Measurements from ENCODE around the gene SPACA5.
"Not testable (repeated sequence)": the region's sequence is repeated elsewhere in the genome, so short reads cannot be mapped to it uniquely, and the experiment has no call there.

SPACA5 gene

GRCh38 chrX:48006688-48007087 is at the start of gene SPACA5:
Gene SPACA5, plus strand, starts transcription at chrX:48006988. Its CDS starts 815 bp downstream, at chrX:48007803.
- in situ Hi-C loops (cut with MboI; ENCODE audit: low sequenced_read_pairs): not testable (repeated sequence)

GRCh38 chrX:47958206-47958605 is 48.6 kb upstream of the SPACA5 start:
- in situ Hi-C loops (cut with MboI; ENCODE audit: low sequenced_read_pairs): not testable (repeated sequence)

GRCh38 chrX:47958761-47959342 is 47.9 kb upstream of the SPACA5 start:
- in situ Hi-C loops (cut with MboI; ENCODE audit: low sequenced_read_pairs): no loop called here

- in situ Hi-C loops (cut with MboI; ENCODE audit: low sequenced_read_pairs): no loop called here
These were observed 46.4 kb upstream of the SPACA5 start for GRCh38 chrX:47960406-47960805.

GRCh38 chrX:47961830-47962229 is 45.0 kb upstream of the SPACA5 start:
- in situ Hi-C loops (cut with MboI; ENCODE audit: low sequenced_read_pairs): not testable (repeated sequence)

- in situ Hi-C loops (cut with MboI; ENCODE audit: low sequenced_read_pairs): not testable (repeated sequence)
These were observed 41.3 kb upstream of the SPACA5 start for GRCh38 chrX:47965526-47965925.

GRCh38 chrX:47973235-47973634 is 33.6 kb upstream of the SPACA5 start:
- in situ Hi-C loops (cut with MboI; ENCODE audit: low sequenced_read_pairs): no loop called here

GRCh38 chrX:47976254-47977151 is 30.3 kb upstream of the SPACA5 start:
- in situ Hi-C loops (cut with MboI; ENCODE audit: low sequenced_read_pairs): no loop called here

GRCh38 chrX:47991263-47992094 is 15.3 kb upstream of the SPACA5 start:
- in situ Hi-C loops (cut with MboI; ENCODE audit: low sequenced_read_pairs): no loop called here

- in situ Hi-C loops (cut with MboI; ENCODE audit: low sequenced_read_pairs): no loop called here
These were observed 14.8 kb upstream of the SPACA5 start for GRCh38 chrX:47992095-47992380.

- in situ Hi-C loops (cut with MboI; ENCODE audit: low sequenced_read_pairs): no loop called here
These were observed 14.1 kb upstream of the SPACA5 start for GRCh38 chrX:47992669-47993068.

- in situ Hi-C loops (cut with MboI; ENCODE audit: low sequenced_read_pairs): no loop called here
These were observed 5.5 kb upstream of the SPACA5 start for GRCh38 chrX:48001260-48001659.

- in situ Hi-C loops (cut with MboI; ENCODE audit: low sequenced_read_pairs): no loop called here
These were observed 4.5 kb upstream of the SPACA5 start for GRCh38 chrX:48002319-48002718.

- in situ Hi-C loops (cut with MboI; ENCODE audit: low sequenced_read_pairs): no loop called here
These were observed 3.9 kb upstream of the SPACA5 start for GRCh38 chrX:48002929-48003328.

- in situ Hi-C loops (cut with MboI; ENCODE audit: low sequenced_read_pairs): no loop called here
These were observed 3.4 kb upstream of the SPACA5 start for GRCh38 chrX:48003367-48003757.

- in situ Hi-C loops (cut with MboI; ENCODE audit: low sequenced_read_pairs): no loop called here
These were observed 2.9 kb upstream of the SPACA5 start, which contains the start of gene ZNF182 for GRCh38 chrX:48003758-48004457. Gene ZNF182, minus strand, starts transcription at chrX:48003989. Its CDS starts 1,380 bp downstream, at chrX:48002609.

GRCh38 chrX:48009445-48009960 is 2.7 kb downstream of the SPACA5 start:
- in situ Hi-C loops (cut with MboI; ENCODE audit: low sequenced_read_pairs): not testable (repeated sequence)

- in situ Hi-C loops (cut with MboI; ENCODE audit: low sequenced_read_pairs): not testable (repeated sequence)
These were observed 10.0 kb downstream of the SPACA5 start for GRCh38 chrX:48016583-48017310.

- in situ Hi-C loops (cut with MboI; ENCODE audit: low sequenced_read_pairs): not testable (repeated sequence)
These were observed 13.1 kb downstream of the SPACA5 start for GRCh38 chrX:48019892-48020291.

GRCh38 chrX:48020472-48020871 is 13.7 kb downstream of the SPACA5 start:
- in situ Hi-C loops (cut with MboI; ENCODE audit: low sequenced_read_pairs): not testable (repeated sequence)

Measured in HL-60/S4 treated with retinoic acid at 250 ng/mL for 4 days and 3 days (cell line).